Measurements from ENCODE around the gene TUT1. TPM values are rescaled to one million over a fixed set of nuclear protein-coding genes. Genes with fewer than 3 reads are reported as not detected.

The TUT1 gene
- total RNA-seq, 1 experiment from 2014 or later: 19.9 TPM

- DNase-seq (ENCODE audit: low read depth, low spot score) (no peak), ATAC-seq (no peak)
- TF ChIP-seq TCF7L2 (IDR thresholded peaks at IDR 0.05; ENCODE audit: low read depth, low read length): no peak
- TF ChIP-seq CTCF (IDR thresholded peaks at IDR 0.05): no peak
- no peak for TF ChIP-seq REST (IDR thresholded peaks at IDR 0.05; ENCODE audit: insufficient read depth in 1 of 2, low read depth in 2 of 2, low read length in 1 of 2)
- no peak for TF ChIP-seq POLR2AphosphoS5 (IDR thresholded peaks at IDR 0.05; ENCODE audit: low read depth, low read length)
- TF ChIP-seq SIN3A (IDR thresholded peaks at IDR 0.05; ENCODE audit: borderline replicate concordance, insufficient read depth, low read depth, low read length): no peak
- in situ Hi-C loops (cut with HindIII; ENCODE audit: low pct_unique_long_range_greater_than_20kb, low sequenced_read_pairs) (no loop called here), intact Hi-C loops (cut with micrococcal nuclease; ENCODE audit: unreplicated experiment) (no loop called here)
- BruUV-seq (replicated peaks): no TSS peak
- Histone ChIP-seq H3K4me3 (ENCODE audit: low read depth in 2 of 2, low read length in 2 of 2) (no peak overlapping the region), H3K4me1 (ENCODE audit: control insufficient read depth, insufficient read depth, low read length) (peaks cover 16% of the 10 kb centered on the region), H3K36me3 (ENCODE audit: control insufficient read depth, insufficient read depth, low read length) (no peaks in the 10 kb centered on the region; the same call in none of the 2 replicates), H3K9me3 (ENCODE audit: control insufficient read depth, insufficient read depth, low read depth, low read length) (no peaks in the 10 kb centered on the region), H3K27me3 (ENCODE audit: control insufficient read depth, insufficient read depth, low read length) (no peaks in the 10 kb centered on the region), H3K27ac (ENCODE audit: low read length) (no peak overlapping the region)
- POLR2A ChIA-PET: no interaction called here
- CTCF ChIA-PET: no interaction called here
These were observed 16.4 kb upstream of the TUT1 start for GRCh38 chr11:62607714-62608113.

- intact Hi-C loops (cut with micrococcal nuclease; ENCODE audit: unreplicated experiment): no loop called here
- Histone ChIP-seq H3K4me1 (ENCODE audit: control insufficient read depth, insufficient read depth, low read length) (peaks cover 12% of the 10 kb centered on the region), H3K36me3 (ENCODE audit: control insufficient read depth, insufficient read depth, low read length) (no peaks in the 10 kb centered on the region; the same call in none of the 2 replicates), H3K27ac (ENCODE audit: low read length) (no peak overlapping the region), H3K9me3 (ENCODE audit: control insufficient read depth, insufficient read depth, low read depth, low read length) (no peaks in the 10 kb centered on the region), H3K4me3 (ENCODE audit: low read depth in 2 of 2, low read length in 2 of 2) (no peak overlapping the region), H3K27me3 (ENCODE audit: control insufficient read depth, insufficient read depth, low read length) (no peaks in the 10 kb centered on the region)
- DNase-seq (ENCODE audit: low read depth, low spot score) (no peak), ATAC-seq (no peak)
- ChIA-PET POLR2A (interaction anchor here (0.7 kb wide), 1 partner anchor 40 kb away, joined by 13 read pairs; no protein-coding TSS in a partner anchor), CTCF (no interaction called here)
- no TSS peak for BruUV-seq (replicated peaks)
- in situ Hi-C loops (cut with HindIII; ENCODE audit: low pct_unique_long_range_greater_than_20kb, low sequenced_read_pairs): no loop called here
- TF ChIP-seq POLR2AphosphoS5 (IDR thresholded peaks at IDR 0.05; ENCODE audit: low read depth, low read length): no peak
- no peak for TF ChIP-seq TCF7L2 (IDR thresholded peaks at IDR 0.05; ENCODE audit: low read depth, low read length)
These were observed 14.6 kb upstream of the TUT1 start for GRCh38 chr11:62605902-62606301.

GRCh38 chr11:62605467-62605866 is 14.1 kb upstream of the TUT1 start:
- no peak overlapping the region for H3K27ac ChIP-seq (ENCODE audit: low read length)
- POLR2A ChIA-PET: no interaction called here
- H3K9me3 ChIP-seq (ENCODE audit: control insufficient read depth, insufficient read depth, low read depth, low read length): no peaks in the 10 kb centered on the region
- no peak overlapping the region for H3K4me3 ChIP-seq (ENCODE audit: low read depth in 2 of 2, low read length in 2 of 2)
- intact Hi-C loops (cut with micrococcal nuclease; ENCODE audit: unreplicated experiment) (no loop called here), in situ Hi-C loops (cut with HindIII; ENCODE audit: low pct_unique_long_range_greater_than_20kb, low sequenced_read_pairs) (no loop called here)
- TF ChIP-seq SIN3A (IDR thresholded peaks at IDR 0.05; ENCODE audit: borderline replicate concordance, insufficient read depth, low read depth, low read length) (no peak), POLR2AphosphoS5 (IDR thresholded peaks at IDR 0.05; ENCODE audit: low read depth, low read length) (no peak), TCF7L2 (IDR thresholded peaks at IDR 0.05; ENCODE audit: low read depth, low read length) (no peak), CTCF (IDR thresholded peaks at IDR 0.05) (no peak), REST (IDR thresholded peaks at IDR 0.05; ENCODE audit: insufficient read depth in 1 of 2, low read depth in 2 of 2, low read length in 1 of 2) (no peak)
- no peaks in the 10 kb centered on the region for H3K27me3 ChIP-seq (ENCODE audit: control insufficient read depth, insufficient read depth, low read length)
- CTCF ChIA-PET: no interaction called here
- H3K36me3 ChIP-seq (ENCODE audit: control insufficient read depth, insufficient read depth, low read length): peaks cover 2% of the 10 kb centered on the region
- no TSS peak for BruUV-seq (replicated peaks)
- peaks cover 11% of the 10 kb centered on the region for H3K4me1 ChIP-seq (ENCODE audit: control insufficient read depth, insufficient read depth, low read length)
- DNase-seq (ENCODE audit: low read depth, low spot score): no peak
- ATAC-seq: no peak

All from Panc1 (cell line).